K562 (cell line): Measurements from ENCODE around the gene EGR4.

Source experiments
- CHD2 ChIP-seq: IDR thresholded peaks from 2 replicates; pipeline ENCODE4 v1.6.1; 2011; ENCODE audit warnings: low read depth, low read length
- CUX1 ChIP-seq: fragments of 200-800 bp; sonication (Bioruptor generic); IDR thresholded peaks from 2 replicates; pipeline ENCODE4 v1.6.1; 2016; ENCODE audit warnings: missing genetic modification characterization, missing compliant biosample characterization
- GATAD2A ChIP-seq: fragments of 450-650 bp; IDR thresholded peaks from 2 replicates; pipeline ENCODE4 v1.6.1; 2017
- GATAD2B ChIP-seq: fragments of 450-650 bp; IDR thresholded peaks from 2 replicates; pipeline ENCODE4 v1.6.1; 2017; ENCODE audit warnings: mild to moderate bottlenecking, borderline replicate concordance
- IRF2 ChIP-seq: sonication (generic); formaldehyde crosslinking; IDR thresholded peaks from 2 replicates; pipeline ENCODE4 v1.8.1; 2022; ENCODE audit warnings: mild to moderate bottlenecking, missing genetic modification reagents
- NR2F6 ChIP-seq: fragments of 450-650 bp; formaldehyde crosslinking; IDR thresholded peaks from 2 replicates; pipeline ENCODE4 v1.4.0; 2020; ENCODE audit warnings: mild to moderate bottlenecking
- POLR2A ChIP-seq: fragments of 450-650 bp; conservative IDR thresholded peaks from 2 replicates; pipeline ENCODE4 v1.6.1; 2016
- RERE ChIP-seq: sonication (generic); formaldehyde crosslinking; IDR thresholded peaks from 2 replicates; pipeline ENCODE4 v1.8.0; 2023; ENCODE audit warnings: missing genetic modification reagents, mild to moderate bottlenecking, borderline replicate concordance
- U2AF2 ChIP-seq: fragments of 200-400 bp; formaldehyde crosslinking; optimal IDR thresholded peaks from 2 replicates; pipeline ENCODE3; 2017; ENCODE audit warnings: low read depth, mild to moderate bottlenecking, low read length
- ZNF511 ChIP-seq: sonication (generic); formaldehyde crosslinking; IDR thresholded peaks from 2 replicates; pipeline ENCODE4 v1.8.0; 2022; ENCODE audit warnings: mild to moderate bottlenecking, missing genetic modification reagents

GRCh38 chr2:73266061-73266901, 27.1 kb downstream of the EGR4 start:
- no peak for TF ChIP-seq CHD2
- TF ChIP-seq ZNF511 (CRISPR knock-in tag) = no peak
- no peak for TF ChIP-seq GATAD2A
- no peak for TF ChIP-seq NR2F6 (CRISPR knock-in tag)
- TF ChIP-seq RERE (CRISPR knock-in tag) = no peak
- TF ChIP-seq CUX1 = no peak
- TF ChIP-seq IRF2 = no peak
- no peak for TF ChIP-seq POLR2A
- no peak for TF ChIP-seq GATAD2B
- TF ChIP-seq U2AF2 = no peak
